AG08395 (cell line): ENCODE measurements around the gene YIPF2.
A peak's percentile ranks its signal among the peaks of the same experiment; 100 is the strongest.
"Not testable (repeated sequence)": the region's sequence is repeated elsewhere in the genome, so short reads cannot be mapped to it uniquely, and the experiment has no call there.

Experiments
- DNase-seq: peaks from one replicate; pipeline ENCODE4 v3.0.0; 2012; ENCODE audit warnings: mixed read lengths, low spot score

Gene YIPF2

GRCh38 chr19:10908380-10908960 lies 20.0 kb downstream of the YIPF2 start:
- no peak for DNase-seq

DNA sequence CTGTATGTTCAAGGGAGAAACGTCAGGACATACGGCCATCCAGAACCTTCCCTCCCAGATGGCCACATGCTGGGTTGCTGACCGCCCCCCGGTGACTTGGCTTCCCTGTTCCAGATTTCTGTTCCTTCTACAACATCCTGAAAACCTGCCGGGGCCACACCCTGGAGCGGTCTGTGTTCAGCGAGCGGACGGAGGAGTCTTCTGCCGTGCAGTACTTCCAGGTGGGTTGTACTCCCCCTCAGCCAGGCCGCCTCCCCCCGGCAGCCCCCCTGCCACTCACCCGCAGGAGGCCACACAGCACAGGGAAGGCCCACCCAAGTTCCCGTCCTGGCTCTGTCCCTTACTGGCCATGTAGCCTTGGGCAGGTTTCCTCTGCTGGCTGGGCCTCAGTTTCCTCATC lies 20.5 kb downstream of the YIPF2 start:
- no peak for DNase-seq

GRCh38 chr19:10899151-10899653 lies 29.2 kb downstream of the YIPF2 start:
- no peak for DNase-seq

DNA sequence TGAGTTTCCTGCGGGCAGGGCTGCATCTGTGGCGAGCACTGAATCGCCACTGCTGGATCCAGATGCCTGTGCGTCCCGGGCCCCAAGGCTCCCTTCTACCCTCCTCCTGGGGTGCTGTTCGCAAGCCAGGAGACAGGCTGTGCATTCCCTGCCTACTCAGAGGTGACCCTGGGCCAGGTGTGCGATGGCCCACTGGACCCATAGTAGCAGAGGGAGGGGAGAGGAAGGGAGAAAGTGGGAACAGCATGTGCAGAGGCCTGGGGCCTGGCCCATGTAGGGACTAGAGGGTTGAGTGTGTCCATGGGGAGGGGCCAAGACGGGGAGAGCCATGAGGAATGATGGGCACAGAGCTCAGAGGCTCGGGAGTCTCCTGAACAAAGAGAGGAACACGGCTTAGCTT lies 29.8 kb downstream of the YIPF2 start:
- DNase-seq, result no peak

DNA sequence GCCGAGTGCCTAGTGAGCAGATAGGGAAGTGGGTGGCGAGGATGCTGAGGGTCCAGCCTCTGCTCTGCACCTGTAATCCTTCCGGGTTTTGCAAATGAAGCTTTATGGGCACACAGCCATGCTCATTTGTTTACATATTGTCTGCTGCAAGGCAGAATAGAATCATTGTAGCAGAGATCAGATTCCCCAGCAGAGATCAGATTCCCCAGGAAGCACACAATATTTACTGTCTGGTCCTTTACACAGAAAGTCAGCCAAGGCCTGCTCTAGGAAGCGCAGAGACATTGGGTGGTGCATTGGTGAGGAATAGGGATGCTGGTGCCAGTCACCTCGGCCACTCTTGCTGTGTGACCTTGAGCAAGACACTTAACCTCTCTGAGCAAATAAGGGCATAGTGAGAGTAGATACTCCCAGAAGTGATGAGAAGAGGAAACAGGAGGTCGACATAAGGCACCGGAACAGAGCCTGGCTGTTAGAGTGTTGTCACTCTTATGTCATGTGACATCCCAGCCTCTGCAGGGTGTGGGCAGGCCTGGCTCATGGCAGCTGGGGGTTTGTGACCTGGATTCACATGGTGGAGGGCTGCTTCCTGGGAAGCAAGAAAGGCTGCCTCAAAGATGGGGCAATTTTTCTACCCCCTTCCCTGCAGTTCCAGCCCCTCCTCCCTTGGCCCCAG lies 31.4 kb downstream of the YIPF2 start:
- no peak for DNase-seq

- no peak for DNase-seq
Measured at GRCh38 chr19:10895920-10896319, 32.5 kb downstream of the YIPF2 start.

- no peak for DNase-seq
Measured at GRCh38 chr19:10895363-10895762, 33.1 kb downstream of the YIPF2 start.

DNA sequence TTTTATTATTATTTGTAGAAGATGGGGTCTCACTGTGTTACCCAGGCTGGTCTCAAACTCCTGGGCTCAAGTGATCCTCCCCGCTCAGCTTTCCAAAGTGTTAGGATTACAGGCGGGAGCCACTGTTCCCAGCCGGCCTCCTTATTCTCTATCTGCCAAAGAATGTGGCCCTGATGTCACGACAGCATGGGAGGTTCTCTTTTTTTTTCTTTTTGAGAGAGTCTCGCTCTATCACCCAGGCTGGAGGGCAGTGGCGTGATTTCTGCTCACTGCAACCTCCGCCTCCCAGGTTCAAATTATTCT lies 33.6 kb downstream of the YIPF2 start:
- DNase-seq, result no peak

GRCh38 chr19:10892256-10892655 lies 36.2 kb downstream of the YIPF2 start:
- no peak for DNase-seq

- DNase-seq, result no peak
Measured at GRCh38 chr19:10891405-10892086, 36.9 kb downstream of the YIPF2 start.

DNA sequence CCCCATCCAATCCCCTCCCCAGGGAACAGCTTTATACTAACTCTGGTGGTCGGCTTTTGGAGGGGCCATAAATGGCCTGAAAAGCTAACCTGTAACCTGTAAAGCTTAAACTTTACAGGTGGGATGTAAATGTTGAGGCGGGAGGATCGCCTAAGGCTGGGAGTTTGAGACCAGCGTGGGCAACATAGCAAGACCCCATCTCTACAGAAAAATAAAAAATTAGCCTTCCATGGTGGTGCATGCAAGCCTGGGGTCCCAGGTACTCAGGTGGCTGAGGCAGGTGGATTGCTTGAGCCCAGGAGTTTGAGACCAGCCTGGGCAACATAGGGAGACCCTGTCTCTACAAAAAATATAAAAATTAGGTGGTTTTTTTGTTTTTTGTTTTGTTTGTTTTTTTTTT lies 38.6 kb downstream of the YIPF2 start:
- DNase-seq, result no peak

- no peak for DNase-seq
Measured at GRCh38 chr19:10888421-10888866, 40.0 kb downstream of the YIPF2 start.

GRCh38 chr19:10887616-10888367 lies 40.6 kb downstream of the YIPF2 start:
- DNase-seq, result no peak

- no peak for DNase-seq
Measured at GRCh38 chr19:10885201-10886169, 43.0 kb downstream of the YIPF2 start.

- peak; percentile 62 for DNase-seq
Measured at GRCh38 chr19:10884274-10884673, 44.2 kb downstream of the YIPF2 start.

DNA sequence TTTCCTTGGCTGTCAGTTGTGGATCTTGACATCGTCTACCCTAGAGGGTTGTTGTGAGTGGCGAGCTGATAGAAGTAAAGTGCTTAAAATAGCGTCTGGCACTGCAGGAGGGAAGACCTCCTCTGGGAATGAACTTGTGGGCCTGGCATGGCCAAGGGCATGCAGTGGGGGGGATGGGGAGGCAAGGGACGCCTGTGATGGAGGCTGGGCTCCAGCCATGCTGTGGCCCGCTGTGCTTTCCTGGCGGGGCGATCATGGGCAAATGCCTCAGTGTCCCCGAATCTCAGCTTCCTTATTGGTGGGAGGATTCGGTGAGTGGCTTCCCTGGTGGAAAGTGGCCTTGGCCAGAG lies 46.4 kb downstream of the YIPF2 start:
- DNase-seq, result no peak

GRCh38 chr19:10881403-10882107 lies 46.9 kb downstream of the YIPF2 start:
- no peak for DNase-seq

DNA sequence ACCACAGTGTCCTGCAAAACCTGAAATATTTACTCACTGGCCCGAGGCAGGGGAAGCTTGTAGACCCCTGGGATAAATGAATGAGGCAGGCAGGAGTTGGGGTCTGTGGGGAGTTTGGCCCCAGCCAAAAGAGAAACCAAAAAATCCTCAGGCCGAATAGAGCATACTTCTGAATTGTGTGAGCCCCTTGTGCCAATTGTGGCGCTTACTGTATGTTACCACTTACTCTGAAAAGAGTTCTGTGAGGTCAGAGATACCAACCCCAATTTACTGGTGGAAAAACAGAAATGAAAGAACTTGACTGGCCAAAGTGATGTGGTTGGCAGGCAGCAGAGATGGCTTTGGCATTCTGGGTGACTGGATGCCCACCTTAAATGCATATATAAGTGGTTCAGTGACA lies 50.2 kb downstream of the YIPF2 start:
- DNase-seq, result no peak

- DNase-seq, result not testable (repeated sequence)
Measured at GRCh38 chr19:10877608-10878007, 50.8 kb downstream of the YIPF2 start.

DNA sequence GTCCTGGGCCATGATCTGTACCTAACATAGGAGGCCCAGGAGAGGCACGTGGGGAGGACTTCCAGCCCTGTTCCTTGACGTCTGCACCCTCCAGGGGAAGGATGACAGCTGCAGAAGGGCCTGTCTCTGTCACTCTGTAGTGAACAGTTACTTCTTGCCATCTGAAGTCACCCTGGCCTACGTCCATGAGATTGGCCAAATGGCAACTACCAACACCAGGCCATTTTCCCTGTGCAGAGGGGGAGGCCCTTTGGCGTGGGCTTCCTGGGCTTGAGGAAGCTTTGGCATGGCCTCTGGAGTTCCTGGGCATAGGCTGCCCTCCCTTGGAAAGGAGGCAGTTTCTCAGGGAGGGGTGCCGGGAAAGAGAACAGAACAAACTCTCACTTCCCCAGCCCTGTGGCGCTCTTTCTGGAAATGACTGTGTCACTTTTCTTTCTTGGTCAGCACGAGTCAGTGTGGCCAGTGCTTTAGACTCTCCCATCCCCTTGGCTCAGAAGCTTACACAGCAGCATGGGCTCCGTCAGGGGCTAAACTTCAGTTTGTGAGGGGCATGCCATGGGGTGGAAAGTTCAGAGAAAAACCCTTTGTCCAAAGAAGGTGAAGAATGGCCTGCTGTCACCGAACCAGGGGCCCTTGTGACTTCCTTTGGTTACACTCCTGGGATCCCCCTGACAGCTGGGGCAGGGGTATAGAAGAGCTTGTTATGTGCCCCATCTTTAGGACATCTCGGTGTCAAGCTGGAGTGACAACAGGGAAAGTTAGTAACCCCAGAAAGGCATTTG lies 51.8 kb downstream of the YIPF2 start:
- DNase-seq, result no peak
